CD8-positive, alpha-beta memory T cell (primary cell): ENCODE measurements around the gene LPCAT2. TPM values are rescaled to one million over a fixed set of nuclear protein-coding genes. Genes with fewer than 3 reads are reported as not detected.
A peak's percentile ranks its signal among the peaks of the same experiment; 100 is the strongest.

Source experiments
- CTCF ChIA-PET: fragments of 350-600 bp; sonication (Branson Sonifier 250); formaldehyde crosslinking; loops from one replicate; lab custom pipeline; 2021; ENCODE audit warnings: antibody characterized with exemption; lab: Charles Lee
- POLR2A ChIA-PET: fragments of 350-600 bp; sonication (Branson Sonifier 250); formaldehyde crosslinking; loops from one replicate; lab custom pipeline; 2021; ENCODE audit warnings: antibody characterized with exemption; lab: Charles Lee
- DNase-seq, 5 donors: peaks; one replicate each; pipeline versions ENCODE4 v3.0.0 to v3.0.0-alpha.2; 2020 to 2022; ENCODE audit warnings: mixed read lengths in 1 of 5
- H3K27ac ChIP-seq: one replicate; pipeline ENCODE4 v1.7.0; 2013; ENCODE audit warnings: low read depth, mild to moderate bottlenecking, low read length, moderate library complexity
- H3K27me3 ChIP-seq: 2 replicates; pipeline ENCODE4 v1.7.0; 2013; ENCODE audit warnings: low read length, mild to moderate bottlenecking; ENCODE audit not compliant: insufficient read depth, poor library complexity, severe bottlenecking
- H3K36me3 ChIP-seq: 2 replicates; pipeline ENCODE4 v1.7.0; 2013; ENCODE audit warnings: mild to moderate bottlenecking, low read length, moderate library complexity; ENCODE audit not compliant: insufficient read depth
- H3K4me1 ChIP-seq: 2 replicates; pipeline ENCODE4 v1.7.0; 2013; ENCODE audit warnings: mild to moderate bottlenecking, low read length, moderate library complexity; ENCODE audit not compliant: insufficient read depth
- H3K4me3 ChIP-seq: 2 replicates; pipeline ENCODE4 v1.7.0; 2013; ENCODE audit warnings: mild to moderate bottlenecking, low read length
- H3K9me3 ChIP-seq: 2 replicates; pipeline ENCODE4 v1.7.0; 2013; ENCODE audit warnings: mild to moderate bottlenecking, low read length
- H3K27ac Mint-ChIP-seq, 8 donors: one replicate each; pipeline ENCODE4 v1.8.0; 2020 to 2021; ENCODE audit warnings: mixed read lengths in 8 of 8, mild to moderate bottlenecking in 6 of 8, inconsistent platforms in 3 of 8, moderate library complexity in 3 of 8
- H3K27me3 Mint-ChIP-seq, 2 donors: one replicate each; pipeline ENCODE4 v1.8.0; 2020 to 2021; ENCODE audit warnings: mixed read lengths in 2 of 2, mild to moderate bottlenecking in 1 of 2, moderate library complexity in 1 of 2
- H3K36me3 Mint-ChIP-seq, 3 donors: one replicate each; pipeline ENCODE4 v1.8.0; 2020 to 2021; ENCODE audit warnings: mixed read lengths in 3 of 3, inconsistent platforms in 1 of 3, mild to moderate bottlenecking in 1 of 3
- H3K4me1 Mint-ChIP-seq, 3 donors: one replicate each; pipeline ENCODE4 v1.8.0; 2020 to 2021; ENCODE audit warnings: mixed read lengths in 3 of 3, inconsistent platforms in 1 of 3, mild to moderate bottlenecking in 1 of 3
- H3K4me3 Mint-ChIP-seq, 7 donors: one replicate each; pipeline ENCODE4 v1.8.0; 2020 to 2021; ENCODE audit warnings: mixed read lengths in 7 of 7, mild to moderate bottlenecking in 6 of 7, moderate library complexity in 4 of 7, inconsistent platforms in 2 of 7
- H3K9me3 Mint-ChIP-seq, 5 donors: one replicate each; pipeline ENCODE4 v1.8.0; 2020 to 2022; ENCODE audit warnings: mixed read lengths in 5 of 5, mild to moderate bottlenecking in 3 of 5, moderate library complexity in 2 of 5, inconsistent platforms in 1 of 5
- polyA plus RNA-seq: library from polyadenylated mRNA; unstranded; fragments of 300-500 nt; fragmentation: Illumina TruSeq; gene quantifications from one replicate; pipeline ENCODE4 v1.2.3, GENCODE V29; 2021
- total RNA-seq, 2 experiments: library from RNA; stranded (reverse); gene quantifications; one replicate each; pipeline ENCODE4 v1.2.3, GENCODE V29; 2021

The LPCAT2 gene
- total and polyA plus RNA-seq, 3 experiments from 2014 or later = 0.29 to 1.2 (median 0.33) TPM

GRCh38 chr16:55469821-55470532, 38.9 kb upstream of the LPCAT2 start:
- peaks cover 4 to 9% of the 10 kb centered on the region in 2 donors for H3K27me3 Mint-ChIP-seq
- H3K36me3 Mint-ChIP-seq = no peaks in the 10 kb centered on the region
- peaks cover 0 to 4% (median 2%) of the 10 kb centered on the region in 3 donors for H3K4me1 Mint-ChIP-seq
- no peak overlapping the region for H3K4me3 Mint-ChIP-seq
- ChIA-PET POLR2A (no interaction called here), CTCF (no interaction called here)
- Histone ChIP-seq H3K9me3 (no peaks in the 10 kb centered on the region), H3K27ac (no peak overlapping the region), H3K27me3 (no peaks in the 10 kb centered on the region), H3K4me1 (no peaks in the 10 kb centered on the region), H3K4me3 (no peak overlapping the region), H3K36me3 (no peaks in the 10 kb centered on the region)
- DNase-seq = no peak
- no peaks in the 10 kb centered on the region for H3K9me3 Mint-ChIP-seq
- H3K27ac Mint-ChIP-seq = no peak overlapping the region

DNA sequence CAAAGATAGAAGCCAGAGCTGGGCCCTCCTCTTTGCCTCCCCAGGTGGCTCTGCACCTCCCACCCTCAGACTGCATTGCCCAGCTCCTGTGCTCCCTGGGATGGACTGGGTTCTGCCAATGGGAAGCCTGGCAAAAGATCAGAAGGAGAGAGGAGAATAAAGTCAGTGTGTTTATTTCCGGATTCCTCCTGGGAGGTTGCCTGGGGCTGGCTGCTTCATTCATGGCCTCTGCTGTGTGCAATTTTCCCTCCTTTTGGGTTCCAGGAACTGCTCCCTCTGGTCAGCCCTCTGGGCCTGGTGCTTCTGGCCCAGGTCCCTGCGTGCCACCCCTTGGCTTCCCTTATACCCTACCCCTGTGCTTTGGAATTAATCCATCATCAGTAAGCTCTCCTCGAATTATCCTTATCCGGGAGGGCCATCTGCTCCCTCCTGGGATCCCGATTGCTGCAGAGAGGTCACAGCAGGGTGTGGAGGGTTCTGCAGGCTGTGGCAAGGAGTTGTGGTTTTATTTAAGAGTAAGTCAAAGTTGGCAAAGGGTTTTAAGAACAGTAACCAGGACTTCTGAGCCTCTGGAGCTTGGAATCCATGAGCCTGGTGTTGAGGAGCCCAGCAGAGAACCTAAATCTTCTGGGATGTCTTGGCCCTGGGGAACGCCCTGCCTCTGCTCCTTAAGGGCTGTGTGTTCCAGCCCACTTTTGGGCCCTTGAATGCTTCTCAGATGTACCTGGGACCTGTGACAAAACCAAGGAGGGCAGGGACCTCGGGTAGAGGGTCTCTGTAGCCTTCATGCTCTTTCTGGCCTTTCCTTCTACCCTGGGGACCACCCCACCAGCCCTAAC, 38.1 kb upstream of the LPCAT2 start:
- Mint-ChIP-seq H3K9me3 (no peaks in the 10 kb centered on the region), H3K4me3 (no peak overlapping the region), H3K4me1 (no peaks in the 10 kb centered on the region), H3K27ac (no peak overlapping the region), H3K27me3 (peaks cover 4% of the 10 kb centered on the region in 2 donors), H3K36me3 (no peaks in the 10 kb centered on the region)
- no peaks in the 10 kb centered on the region for H3K9me3 ChIP-seq
- no peaks in the 10 kb centered on the region for H3K4me1 ChIP-seq
- ChIA-PET POLR2A (no interaction called here), CTCF (no interaction called here)
- H3K4me3 ChIP-seq = no peak overlapping the region
- DNase-seq = no peak
- no peaks in the 10 kb centered on the region for H3K36me3 ChIP-seq
- H3K27me3 ChIP-seq = no peaks in the 10 kb centered on the region
- no peak overlapping the region for H3K27ac ChIP-seq

DNA sequence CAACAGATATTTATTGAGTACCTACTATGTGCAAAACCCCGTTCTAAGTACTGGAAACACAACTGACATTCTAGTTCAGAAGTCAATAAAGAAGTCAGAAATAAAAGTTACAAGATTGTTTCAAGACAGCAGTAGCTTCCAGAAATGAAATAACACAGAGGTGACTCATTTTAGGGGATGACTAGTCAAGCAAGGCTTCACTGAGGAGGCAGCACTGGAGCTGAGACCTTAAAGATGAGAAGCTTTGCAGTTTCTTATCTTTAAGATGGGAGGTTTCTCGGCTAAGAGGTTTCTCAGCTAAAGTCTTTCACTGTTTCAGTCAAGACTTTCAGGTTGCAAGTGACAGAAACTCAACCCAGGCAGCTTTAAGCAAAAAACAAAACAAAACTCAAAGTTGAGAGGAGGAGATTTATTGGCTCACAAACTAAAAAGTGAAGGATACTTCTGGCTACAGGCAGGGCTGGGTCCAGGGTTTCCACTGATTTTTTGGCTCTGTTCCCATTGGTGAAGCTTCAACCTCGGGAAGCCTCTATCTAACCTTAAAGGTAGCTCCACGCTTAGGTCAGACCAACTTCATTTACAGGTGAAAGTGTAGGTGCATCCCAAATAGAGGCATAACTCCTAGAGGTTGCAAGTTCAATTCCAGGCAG, 37.3 kb upstream of the LPCAT2 start:
- CTCF ChIA-PET = no interaction called here
- Mint-ChIP-seq H3K27me3 (peaks cover 4 to 8% of the 10 kb centered on the region in 2 donors), H3K4me1 (no peaks in the 10 kb centered on the region), H3K4me3 (no peak overlapping the region), H3K9me3 (no peaks in the 10 kb centered on the region), H3K36me3 (no peaks in the 10 kb centered on the region), H3K27ac (no peak overlapping the region)
- H3K4me3 ChIP-seq = no peak overlapping the region
- DNase-seq = no peak
- POLR2A ChIA-PET = no interaction called here
- H3K36me3 ChIP-seq = no peaks in the 10 kb centered on the region
- no peaks in the 10 kb centered on the region for H3K9me3 ChIP-seq
- no peaks in the 10 kb centered on the region for H3K4me1 ChIP-seq
- H3K27ac ChIP-seq = no peak overlapping the region
- no peaks in the 10 kb centered on the region for H3K27me3 ChIP-seq

GRCh38 chr16:55473587-55473986, 35.3 kb upstream of the LPCAT2 start:
- Mint-ChIP-seq H3K27me3 (peaks cover 13 to 21% of the 10 kb centered on the region in 2 donors), H3K4me1 (no peaks in the 10 kb centered on the region), H3K4me3 (no peak overlapping the region), H3K9me3 (no peaks in the 10 kb centered on the region), H3K27ac (no peak overlapping the region), H3K36me3 (peaks cover 0 to under 1% (median 0%) of the 10 kb centered on the region in 3 donors)
- Histone ChIP-seq H3K9me3 (no peaks in the 10 kb centered on the region), H3K4me1 (no peaks in the 10 kb centered on the region), H3K4me3 (no peak overlapping the region), H3K27me3 (no peaks in the 10 kb centered on the region), H3K27ac (no peak overlapping the region), H3K36me3 (no peaks in the 10 kb centered on the region)
- no peak for DNase-seq
- ChIA-PET POLR2A (no interaction called here), CTCF (interaction anchor here (3.2 kb wide), 1 partner anchor 9 kb away, joined by 13 read pairs; no protein-coding TSS in a partner anchor)

GRCh38 chr16:55474821-55475220, 34.1 kb upstream of the LPCAT2 start:
- ChIA-PET CTCF (interaction anchor here (3.2 kb wide), 1 partner anchor 10 kb away, joined by 13 read pairs; no protein-coding TSS in a partner anchor), POLR2A (no interaction called here)
- no peak overlapping the region for H3K4me3 ChIP-seq
- H3K4me1 ChIP-seq = no peaks in the 10 kb centered on the region
- Mint-ChIP-seq H3K4me1 (no peaks in the 10 kb centered on the region), H3K27me3 (peaks cover 21 to 28% of the 10 kb centered on the region in 2 donors), H3K4me3 (no peak overlapping the region), H3K9me3 (no peaks in the 10 kb centered on the region), H3K36me3 (peaks cover 0 to 1% (median 0%) of the 10 kb centered on the region in 3 donors), H3K27ac (no peak overlapping the region)
- H3K27me3 ChIP-seq = no peaks in the 10 kb centered on the region
- H3K27ac ChIP-seq = no peak overlapping the region
- H3K9me3 ChIP-seq = no peaks in the 10 kb centered on the region
- DNase-seq = no peak
- H3K36me3 ChIP-seq = no peaks in the 10 kb centered on the region

DNA sequence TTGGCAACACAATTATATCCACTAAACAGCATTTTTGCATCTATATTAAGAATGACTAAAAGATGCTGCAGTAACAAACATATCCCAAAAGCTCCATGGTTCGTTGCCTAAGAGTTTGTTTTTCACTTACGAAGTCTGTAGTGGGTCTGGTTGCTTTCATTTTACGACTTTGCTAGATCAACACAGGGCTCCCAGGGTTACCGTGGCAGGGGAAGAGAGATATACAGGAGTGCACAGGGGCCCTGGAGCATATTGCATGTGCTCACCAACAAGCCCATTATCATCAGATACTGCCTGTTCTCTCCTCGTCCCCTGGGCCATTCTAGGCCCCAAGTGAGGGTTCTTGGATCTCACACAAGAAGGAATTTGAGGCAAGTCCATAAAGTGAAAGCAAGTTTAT, 33.0 kb upstream of the LPCAT2 start:
- Mint-ChIP-seq H3K36me3 (peaks cover 0 to 1% (median 0%) of the 10 kb centered on the region in 3 donors), H3K9me3 (no peaks in the 10 kb centered on the region), H3K4me3 (no peak overlapping the region), H3K27ac (no peak overlapping the region), H3K4me1 (no peaks in the 10 kb centered on the region), H3K27me3 (peaks cover 23 to 38% of the 10 kb centered on the region in 2 donors)
- no peaks in the 10 kb centered on the region for H3K9me3 ChIP-seq
- H3K36me3 ChIP-seq = no peaks in the 10 kb centered on the region
- H3K27me3 ChIP-seq = no peaks in the 10 kb centered on the region
- no peak overlapping the region for H3K4me3 ChIP-seq
- ChIA-PET POLR2A (no interaction called here), CTCF (interaction anchor here (3.2 kb wide), 1 partner anchor 11 kb away, joined by 13 read pairs; no protein-coding TSS in a partner anchor)
- no peaks in the 10 kb centered on the region for H3K4me1 ChIP-seq
- no peak for DNase-seq
- no peak overlapping the region for H3K27ac ChIP-seq

- Mint-ChIP-seq H3K27me3 (peaks cover 23 to 36% of the 10 kb centered on the region in 2 donors), H3K9me3 (no peaks in the 10 kb centered on the region), H3K4me1 (no peaks in the 10 kb centered on the region), H3K4me3 (no peak overlapping the region), H3K36me3 (peaks cover 0 to 1% (median 0%) of the 10 kb centered on the region in 3 donors), H3K27ac (peak overlapping the region in 1 of 8 donors; percentile 24)
- DNase-seq = no peak
- Histone ChIP-seq H3K27ac (no peak overlapping the region), H3K4me3 (no peak overlapping the region), H3K4me1 (no peaks in the 10 kb centered on the region), H3K36me3 (no peaks in the 10 kb centered on the region), H3K27me3 (no peaks in the 10 kb centered on the region), H3K9me3 (no peaks in the 10 kb centered on the region)
- CTCF ChIA-PET = no interaction called here
- POLR2A ChIA-PET = no interaction called here
Measured at GRCh38 chr16:55476625-55477533, 32.0 kb upstream of the LPCAT2 start.
